NCI-H2107 treated with DMSO at 0.1 percent for 48 hours (cell line): ENCODE data around the gene IRS2.
A peak's percentile ranks its signal among the peaks of the same experiment; 100 is the strongest.
"Not testable (repeated sequence)": the region's sequence is repeated elsewhere in the genome, so short reads cannot be mapped to it uniquely, and the experiment has no call there.

ENCODE experiments used
- DNase-seq: peaks from one replicate; lab custom pipeline; 2025; ENCODE audit not compliant: unreplicated experiment; lab: John Stamatoyannopoulos, UW

The IRS2 gene, protein sequence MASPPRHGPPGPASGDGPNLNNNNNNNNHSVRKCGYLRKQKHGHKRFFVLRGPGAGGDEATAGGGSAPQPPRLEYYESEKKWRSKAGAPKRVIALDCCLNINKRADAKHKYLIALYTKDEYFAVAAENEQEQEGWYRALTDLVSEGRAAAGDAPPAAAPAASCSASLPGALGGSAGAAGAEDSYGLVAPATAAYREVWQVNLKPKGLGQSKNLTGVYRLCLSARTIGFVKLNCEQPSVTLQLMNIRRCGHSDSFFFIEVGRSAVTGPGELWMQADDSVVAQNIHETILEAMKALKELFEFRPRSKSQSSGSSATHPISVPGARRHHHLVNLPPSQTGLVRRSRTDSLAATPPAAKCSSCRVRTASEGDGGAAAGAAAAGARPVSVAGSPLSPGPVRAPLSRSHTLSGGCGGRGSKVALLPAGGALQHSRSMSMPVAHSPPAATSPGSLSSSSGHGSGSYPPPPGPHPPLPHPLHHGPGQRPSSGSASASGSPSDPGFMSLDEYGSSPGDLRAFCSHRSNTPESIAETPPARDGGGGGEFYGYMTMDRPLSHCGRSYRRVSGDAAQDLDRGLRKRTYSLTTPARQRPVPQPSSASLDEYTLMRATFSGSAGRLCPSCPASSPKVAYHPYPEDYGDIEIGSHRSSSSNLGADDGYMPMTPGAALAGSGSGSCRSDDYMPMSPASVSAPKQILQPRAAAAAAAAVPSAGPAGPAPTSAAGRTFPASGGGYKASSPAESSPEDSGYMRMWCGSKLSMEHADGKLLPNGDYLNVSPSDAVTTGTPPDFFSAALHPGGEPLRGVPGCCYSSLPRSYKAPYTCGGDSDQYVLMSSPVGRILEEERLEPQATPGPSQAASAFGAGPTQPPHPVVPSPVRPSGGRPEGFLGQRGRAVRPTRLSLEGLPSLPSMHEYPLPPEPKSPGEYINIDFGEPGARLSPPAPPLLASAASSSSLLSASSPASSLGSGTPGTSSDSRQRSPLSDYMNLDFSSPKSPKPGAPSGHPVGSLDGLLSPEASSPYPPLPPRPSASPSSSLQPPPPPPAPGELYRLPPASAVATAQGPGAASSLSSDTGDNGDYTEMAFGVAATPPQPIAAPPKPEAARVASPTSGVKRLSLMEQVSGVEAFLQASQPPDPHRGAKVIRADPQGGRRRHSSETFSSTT (N-terminal part only)

DNA sequence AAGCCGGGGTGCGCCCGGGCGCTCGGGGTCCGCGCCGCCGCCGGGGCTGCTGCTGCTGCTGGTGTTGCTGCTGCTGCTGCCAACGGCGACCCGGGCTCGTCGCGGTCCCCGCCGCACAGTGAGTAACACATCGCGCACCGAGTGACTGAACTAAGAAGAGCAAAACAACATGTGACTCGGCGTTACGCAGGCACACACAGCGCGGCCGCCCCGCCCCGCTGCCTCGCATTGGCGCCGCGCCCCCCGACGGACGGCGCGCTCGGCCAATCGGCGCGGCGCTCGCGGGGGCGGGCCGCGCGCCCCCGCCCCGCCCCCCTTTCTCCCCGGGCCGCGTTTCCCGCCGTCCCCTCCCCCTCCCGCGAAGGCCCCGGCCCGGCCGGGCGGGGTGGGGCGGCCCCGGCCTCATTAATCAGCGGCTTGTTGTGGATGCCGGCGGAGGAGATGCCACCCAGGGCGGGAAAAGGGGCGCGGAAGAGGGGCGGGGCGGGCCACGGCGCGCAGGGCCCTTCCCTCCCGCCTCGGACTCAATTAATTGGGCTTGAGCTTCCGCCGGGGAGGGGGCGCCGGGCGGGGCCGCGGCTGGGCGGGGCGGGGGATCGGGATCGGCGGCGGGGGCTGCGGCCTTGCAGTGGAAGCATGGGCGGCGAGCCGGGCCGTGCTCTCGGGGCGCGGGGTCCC lies at the start of gene IRS2:
Gene IRS2, minus strand, starts transcription at position 127 of the 678 bp plus-strand sequence. CDS start 530 bp downstream, outside the sequence.
- DNase-seq: peak; percentile 82

DNA sequence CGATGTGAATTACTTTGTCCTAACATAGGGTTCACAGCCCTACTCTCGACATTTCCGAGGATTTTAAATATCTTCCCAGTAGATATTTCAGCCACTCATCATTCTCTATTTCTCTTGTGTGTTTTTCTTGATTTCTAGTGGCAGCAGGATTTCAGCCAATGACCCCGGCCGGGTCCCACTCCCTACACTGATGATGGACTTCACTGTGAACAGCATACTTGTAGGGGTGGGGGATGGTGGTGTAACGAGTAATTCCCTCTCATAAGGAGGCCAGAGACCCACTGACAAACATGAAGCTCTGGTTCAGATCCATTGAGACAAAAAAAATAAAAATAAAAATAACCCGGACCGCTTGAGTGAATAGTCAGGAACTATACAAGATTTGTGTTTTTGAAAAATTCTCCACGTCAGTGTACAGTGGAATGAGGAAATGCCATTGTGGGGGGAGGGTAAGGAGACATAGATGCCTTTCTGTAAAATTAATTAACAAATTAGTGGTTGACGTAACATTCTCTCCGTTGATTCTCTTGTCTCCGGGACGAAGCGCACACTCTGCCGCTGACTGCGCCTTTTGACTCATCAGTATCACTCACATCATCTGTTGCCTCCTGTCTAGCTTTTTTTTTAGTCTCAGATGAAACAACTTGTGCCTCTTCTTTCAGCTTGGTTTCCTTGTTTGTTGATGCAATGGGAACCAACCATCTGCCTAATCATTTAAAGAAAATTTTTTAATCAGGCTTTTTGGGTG lies 48.8 kb upstream of the IRS2 start:
- DNase-seq: no peak

DNA sequence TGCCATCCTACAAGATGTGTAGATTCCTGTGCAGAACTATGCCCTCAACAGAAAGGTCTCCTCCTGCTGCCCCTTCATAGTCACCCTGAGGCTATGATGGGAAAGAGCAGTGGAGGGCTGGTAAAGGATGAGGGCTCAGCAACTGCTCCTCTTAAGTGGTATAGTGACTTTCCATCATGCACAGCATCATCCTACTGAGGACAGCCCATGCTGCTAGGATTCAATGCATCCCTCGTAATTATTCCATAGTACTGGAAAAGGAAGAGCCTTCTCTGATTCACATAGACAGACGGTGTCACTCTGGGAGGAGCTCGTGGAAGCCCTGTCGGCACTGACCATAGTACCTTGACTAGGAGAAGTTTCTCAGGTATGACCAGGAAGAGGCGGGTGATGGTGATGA lies 47.6 kb upstream of the IRS2 start:
- no peak for DNase-seq

DNA sequence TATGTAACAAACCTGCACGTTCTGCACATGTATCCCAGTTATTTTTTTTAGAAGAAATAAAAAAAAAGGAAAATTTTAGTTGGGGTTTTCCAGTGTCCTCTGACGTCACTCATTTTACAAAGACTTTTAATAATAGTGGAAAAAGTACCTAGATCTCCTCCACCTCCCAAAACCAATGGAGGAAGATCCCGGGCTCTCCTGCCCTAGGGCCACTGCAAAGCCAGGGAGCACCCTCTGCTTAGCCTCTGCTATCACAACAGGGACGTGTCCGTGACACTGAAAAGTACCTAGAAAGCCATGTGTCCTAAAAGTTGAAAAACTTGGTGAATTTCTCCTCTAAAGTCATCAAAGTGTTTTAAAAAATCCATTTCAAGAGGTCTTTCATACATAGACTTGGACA lies 46.7 kb upstream of the IRS2 start:
- no peak for DNase-seq

DNA sequence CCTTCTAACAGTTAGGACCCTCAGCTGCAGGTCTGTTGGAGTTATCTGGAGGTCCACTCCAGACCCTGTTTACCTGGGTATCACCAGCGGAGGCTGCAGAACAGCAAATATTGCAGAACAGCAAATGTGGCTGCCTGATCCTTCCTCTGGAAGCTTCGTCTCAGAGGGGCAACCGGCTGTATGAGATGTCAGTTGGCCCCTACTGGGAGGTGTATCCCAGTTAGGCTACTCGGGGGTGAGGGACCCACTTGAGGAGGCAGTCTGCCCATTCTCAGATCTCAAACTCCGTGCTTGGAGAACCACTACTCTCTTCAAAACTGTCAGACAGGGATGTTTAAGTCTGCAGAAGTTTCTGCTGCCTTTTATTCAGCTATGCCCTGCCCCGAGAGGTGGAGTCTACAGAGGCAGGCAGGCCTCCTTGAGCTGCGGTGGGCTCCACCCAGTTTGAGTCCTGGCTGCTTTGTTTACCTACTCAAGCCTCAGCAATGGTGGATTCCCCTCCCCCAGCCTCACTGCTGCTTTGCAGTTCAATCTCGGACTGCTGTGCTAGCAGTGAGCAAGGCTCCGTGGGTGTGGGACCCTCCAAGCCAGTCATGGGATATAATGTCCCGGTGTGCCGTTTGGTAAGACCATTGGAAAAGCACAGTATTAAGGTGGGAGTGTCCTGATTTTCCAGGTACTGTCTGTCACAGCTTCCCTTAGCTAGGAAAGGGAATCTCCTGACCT lies 42.4 kb upstream of the IRS2 start:
- DNase-seq: not testable (repeated sequence)

DNA sequence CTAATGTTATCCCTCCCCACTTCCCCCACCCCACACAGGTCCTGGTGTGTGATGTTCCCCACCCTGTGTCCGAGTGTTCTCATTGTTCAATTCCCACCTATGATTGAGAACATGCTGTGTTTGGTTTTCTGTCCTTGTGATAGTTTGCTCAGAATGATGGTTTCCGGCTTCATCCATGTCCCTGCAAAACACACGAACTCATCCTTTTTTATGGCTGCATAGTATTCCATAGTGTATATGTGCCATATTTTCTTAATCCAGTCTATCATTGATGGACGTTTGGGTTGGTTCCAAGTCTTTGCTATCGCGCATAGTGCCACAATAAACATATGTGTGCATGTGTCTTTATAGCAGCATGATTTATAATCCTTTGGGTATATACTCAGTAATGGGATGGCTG lies 36.8 kb upstream of the IRS2 start:
- DNase-seq: not testable (repeated sequence)

DNA sequence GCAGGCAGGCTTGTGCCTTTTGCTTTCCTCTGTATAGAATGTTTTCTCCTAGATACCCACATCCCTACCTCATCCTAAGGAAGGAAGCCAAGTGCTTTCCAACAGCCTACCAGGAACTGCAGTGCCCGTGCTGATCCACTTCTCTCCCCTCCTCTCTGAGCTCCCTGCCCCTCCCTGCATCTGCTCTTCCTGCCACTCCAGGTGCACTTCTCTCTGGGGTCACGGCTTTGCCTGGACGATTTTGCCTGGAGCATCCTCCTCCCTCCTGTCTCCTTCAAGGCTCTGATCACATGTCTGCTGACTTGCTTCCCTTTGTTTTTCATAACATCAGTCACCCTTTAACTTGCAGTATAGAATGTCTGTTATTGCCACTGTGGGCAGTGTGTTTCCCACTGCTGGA lies 34.7 kb upstream of the IRS2 start:
- DNase-seq: peak; percentile 21

DNA sequence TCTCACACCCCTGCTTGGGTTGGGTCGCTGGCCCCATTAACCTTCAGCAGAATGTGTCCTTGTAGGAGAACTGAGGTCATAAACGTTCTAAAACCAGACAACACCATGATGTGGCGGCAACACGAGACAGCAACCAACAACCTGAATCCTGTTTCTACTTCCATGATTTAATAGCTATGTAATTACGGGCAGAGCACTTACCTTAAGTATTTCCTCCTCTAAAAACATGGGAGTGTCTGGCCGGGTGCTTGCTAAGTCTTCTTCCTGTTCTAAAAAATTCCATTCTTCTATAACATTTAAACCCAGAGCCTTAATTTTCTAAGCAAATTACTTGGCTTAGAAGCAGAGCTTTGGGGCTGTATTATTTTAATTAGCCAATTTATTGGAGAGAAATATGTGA lies 33.5 kb upstream of the IRS2 start:
- peak; percentile 56 for DNase-seq

DNA sequence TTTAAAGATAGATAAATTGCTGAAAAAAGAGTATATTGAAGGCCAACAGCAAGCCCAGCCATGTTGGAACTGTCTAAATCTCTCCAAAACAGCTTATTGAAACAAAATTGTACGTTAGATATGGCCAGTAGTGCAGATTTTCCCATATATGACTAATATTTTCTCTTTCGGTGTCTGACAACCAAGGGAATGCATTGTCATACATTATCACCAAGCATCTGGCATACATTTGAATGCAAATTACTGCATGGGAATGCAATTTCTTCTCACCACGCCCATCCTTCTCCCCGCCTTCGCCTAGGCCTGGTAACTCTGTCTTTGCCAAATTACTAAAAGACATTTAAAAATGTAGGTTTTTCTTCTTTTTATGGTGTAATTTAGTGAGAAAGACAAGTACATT lies 32.5 kb upstream of the IRS2 start:
- no peak for DNase-seq

DNA sequence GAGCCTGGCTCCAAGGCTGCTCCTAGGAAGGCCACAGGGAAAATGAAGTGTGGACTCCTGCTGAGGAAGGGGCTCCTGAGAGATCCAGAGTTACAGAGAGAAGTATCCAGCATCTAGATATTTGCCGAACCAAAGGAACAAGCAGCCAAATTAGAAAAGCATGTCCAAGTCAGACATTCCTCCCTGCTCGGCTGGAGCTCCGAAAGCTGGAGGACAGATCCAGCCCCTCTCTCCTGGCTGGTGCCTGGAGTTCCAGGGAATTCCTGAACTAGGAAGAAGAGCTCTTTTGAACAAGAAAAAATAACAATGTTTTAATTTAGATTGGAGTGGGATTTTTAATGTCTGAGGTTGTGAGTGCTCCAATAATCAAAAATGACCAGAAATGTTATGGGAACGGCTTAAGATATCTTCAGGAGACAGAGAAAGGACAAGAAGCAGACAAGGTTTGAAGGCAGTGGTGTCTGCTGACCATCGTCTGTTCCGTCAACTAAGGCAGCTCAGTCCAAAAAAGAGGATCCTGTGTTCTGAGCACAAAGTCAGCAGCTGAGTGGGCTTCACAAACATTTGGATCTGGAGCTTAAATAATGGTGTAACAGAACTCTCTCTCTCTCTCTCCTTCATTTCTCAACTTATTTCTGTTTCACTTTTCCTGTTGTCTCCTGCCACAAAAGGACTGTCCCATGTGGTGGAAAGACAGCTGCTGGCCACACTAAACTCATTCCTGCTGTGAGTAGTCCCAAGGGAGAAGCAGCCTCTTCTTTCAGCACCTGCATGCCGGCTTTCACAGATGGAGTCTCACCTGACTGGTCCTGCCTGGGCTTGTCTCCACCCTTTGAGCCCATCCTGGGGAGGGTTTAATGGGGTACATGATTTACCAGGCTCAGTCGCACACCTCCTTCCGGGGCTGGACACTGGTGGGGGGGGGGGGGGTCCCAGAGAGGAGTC lies 31.5 kb upstream of the IRS2 start:
- peak; percentile 84 for DNase-seq

DNA sequence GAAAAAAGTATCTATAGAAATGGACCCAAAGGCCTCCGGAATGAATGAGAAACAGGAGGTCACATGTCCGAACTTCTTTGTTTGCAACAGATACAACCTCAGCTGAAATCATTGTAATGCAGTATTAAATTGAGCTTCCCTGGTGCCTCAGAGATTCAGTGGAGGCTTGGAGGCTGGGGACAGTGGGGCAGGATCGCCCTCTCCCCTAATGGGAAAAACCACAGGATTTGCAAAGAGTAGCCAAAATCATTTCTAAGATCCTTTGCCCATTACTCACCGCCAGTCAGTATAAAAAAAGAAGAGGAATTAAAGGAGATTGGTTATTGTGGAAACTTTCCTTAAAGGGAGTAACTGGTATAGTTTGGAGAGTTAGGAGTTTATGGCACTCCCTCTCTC lies 30.4 kb upstream of the IRS2 start:
- DNase-seq: no peak

DNA sequence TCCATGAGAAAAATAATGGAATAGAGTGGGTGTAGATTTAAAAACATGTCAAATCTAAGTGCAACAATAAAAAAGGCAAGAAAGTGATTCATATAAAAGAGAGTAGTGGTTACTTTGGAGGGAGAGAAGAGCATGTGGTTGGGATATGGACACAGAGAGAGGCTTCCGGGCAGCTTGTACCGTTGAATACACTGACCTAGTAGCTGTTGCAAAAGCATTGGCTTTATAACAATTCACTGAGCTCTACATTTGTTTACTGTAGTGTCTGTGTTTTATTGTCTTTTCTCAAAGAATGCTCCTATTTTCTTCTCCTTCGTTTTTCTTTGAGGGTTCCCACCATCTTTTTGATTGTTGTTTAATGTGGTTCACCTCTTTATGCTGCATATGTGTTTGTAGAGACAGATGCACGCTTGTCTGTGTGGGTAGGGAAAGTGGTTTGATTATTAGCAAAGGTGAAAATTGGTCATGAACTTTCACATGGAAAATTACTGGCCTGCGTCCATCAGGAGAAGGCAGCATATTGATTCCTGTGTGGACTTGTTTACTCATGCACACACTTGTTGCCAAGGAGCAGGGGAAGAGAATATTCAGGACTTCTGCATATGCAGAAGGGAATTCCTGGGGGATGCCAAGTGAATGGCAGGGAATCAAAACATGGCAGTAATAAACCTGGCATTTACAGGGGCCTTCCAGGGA lies 29.9 kb upstream of the IRS2 start:
- DNase-seq: no peak

DNA sequence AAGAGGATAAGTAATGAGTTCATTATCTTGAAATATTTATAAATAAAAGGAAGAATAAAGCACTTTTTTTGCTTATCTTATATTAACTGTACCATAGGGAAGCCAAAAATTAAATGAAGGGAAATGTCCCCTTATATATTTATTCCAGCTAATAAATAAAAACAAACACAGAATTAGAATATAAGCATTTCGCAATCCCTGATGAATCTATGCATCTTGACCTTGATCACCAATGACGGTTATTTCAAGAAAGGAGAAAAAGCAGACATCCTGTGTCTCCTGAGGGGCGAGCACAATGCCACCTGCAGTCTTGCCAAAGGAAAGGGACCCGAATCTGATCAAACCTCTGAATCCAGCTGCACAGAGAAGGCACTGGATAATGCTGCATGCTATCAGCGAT lies 29.3 kb upstream of the IRS2 start:
- DNase-seq: no peak

DNA sequence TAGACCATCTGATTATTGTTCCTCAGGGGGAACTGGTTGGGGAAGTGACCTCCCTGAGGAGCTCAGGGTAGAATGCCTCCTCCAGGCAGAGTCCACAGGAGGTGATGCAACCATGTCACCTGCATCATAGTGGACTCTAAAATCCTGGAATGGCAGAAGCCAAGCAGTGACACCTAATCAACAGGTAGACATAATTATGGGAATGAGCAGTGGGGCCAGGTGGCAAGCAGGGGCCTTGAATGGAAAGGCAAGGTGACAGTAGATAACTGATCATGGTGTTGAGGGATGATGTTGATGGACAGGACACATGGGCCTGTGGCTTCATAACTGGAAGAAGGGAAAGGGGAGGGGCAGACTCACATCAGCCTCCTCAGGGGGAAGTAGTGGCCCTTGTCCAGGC lies 27.3 kb upstream of the IRS2 start:
- DNase-seq: no peak

DNA sequence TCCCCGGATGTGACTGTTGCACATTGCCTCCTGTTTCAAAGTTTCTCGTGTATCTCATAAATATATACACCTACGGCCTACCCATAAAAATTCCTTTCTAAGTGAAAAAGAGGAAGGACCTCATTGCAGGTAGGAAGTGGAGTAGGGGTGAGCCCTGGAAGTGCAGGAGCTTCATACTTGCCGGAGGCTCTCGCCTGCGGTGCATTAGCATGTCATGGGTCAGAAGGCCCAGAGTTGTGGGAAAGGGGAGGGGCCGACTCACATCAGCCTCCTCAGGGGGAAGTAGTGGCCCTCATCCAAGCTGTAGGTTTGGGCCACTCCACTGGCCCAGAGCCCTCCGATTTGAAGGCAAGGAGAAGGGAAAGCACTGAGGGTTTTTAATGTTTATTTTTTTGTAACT lies 26.0 kb upstream of the IRS2 start:
- no peak for DNase-seq

DNA sequence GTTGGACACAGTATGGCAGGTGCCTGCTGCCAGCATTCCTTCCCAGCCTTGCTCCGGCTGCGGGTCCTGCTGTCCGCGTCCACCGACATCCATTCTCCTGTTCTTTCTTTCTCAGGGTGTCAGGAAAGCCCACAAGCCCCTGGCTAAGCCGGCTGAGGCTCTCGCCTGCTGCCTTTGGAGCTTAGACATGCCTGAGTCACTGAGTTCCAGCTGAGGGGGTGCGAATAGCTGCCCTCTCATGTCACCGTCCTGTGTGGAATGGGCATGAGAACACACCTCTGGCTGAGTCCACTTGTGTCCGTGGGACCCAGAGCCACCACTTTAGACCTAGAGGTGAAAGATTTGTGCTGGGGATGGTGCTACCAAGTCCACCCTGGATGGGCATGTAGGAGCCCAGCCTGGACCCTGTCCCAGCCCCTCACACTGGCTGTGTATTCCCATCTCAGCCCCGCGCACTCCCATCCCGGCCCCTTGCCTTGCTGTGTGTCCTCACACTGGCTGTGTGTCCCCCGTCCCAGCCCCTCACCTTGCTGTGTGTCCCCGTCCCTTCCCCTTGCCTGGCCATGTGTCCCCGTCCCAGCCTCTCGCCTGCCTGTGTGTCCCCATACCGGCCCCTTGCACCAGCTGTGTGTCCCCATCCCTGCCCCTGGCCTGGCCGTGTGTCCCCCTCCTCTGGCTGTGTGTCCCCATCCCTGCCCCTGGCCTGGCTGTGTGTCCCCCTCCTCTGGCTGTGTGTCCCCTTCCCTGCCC lies 24.6 kb upstream of the IRS2 start:
- DNase-seq: no peak

DNA sequence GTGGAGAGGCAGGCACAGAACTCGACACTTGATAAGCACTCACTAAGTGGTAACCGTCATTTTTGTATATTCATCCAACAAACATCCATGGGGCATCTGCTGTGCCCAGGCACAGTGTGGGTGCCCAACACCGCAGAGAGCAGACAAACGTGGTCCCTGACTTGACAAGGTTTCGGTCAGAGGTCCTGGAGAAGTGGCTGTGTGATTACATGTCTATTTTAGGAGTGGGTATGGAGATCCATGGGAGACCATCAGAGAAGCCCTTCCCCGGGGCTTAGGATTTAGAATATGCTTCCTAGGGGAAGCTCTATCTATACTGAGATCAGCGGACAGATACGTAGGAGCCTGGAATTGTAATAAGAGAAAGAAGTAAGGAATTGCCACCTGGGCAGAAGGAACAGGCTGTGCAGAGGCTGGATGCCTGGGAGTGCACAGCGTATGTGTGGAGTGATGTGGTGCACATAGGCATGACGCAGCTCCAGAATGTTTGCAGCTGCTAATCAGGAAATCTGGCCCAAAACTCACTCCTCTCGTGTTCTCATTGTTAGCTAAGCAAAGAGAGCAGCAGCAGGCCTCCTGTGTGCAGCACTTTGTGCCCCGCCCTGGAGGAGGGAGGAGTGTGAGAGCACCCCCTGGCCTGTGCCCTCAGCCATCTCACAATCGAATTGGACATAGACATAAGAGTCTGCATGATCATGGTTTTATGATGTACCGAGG lies 23.0 kb upstream of the IRS2 start:
- DNase-seq: no peak
